Spleen (tissue), 11 donors: Measurements from ENCODE around the gene PRICKLE3. TPM values are rescaled to one million over a fixed set of nuclear protein-coding genes. Genes with fewer than 3 reads are reported as not detected.

Experiments used
- DNase-seq: peaks from one replicate; pipeline ENCODE4 v3.0.0-alpha.2; 2020
- H3K27ac ChIP-seq, 8 donors: fragments of 200-600 bp; sonication (generic) in 7 of 8; 1 replicate in 4 of 8; 2 replicates in 4 of 8; pipeline versions ENCODE4 v1.5.0 to v1.8.0; 2016 to 2021; ENCODE audit warnings: inconsistent platforms in 4 of 8, mild to moderate bottlenecking in 4 of 8, moderate library complexity in 1 of 8
- H3K27me3 ChIP-seq, 7 donors: fragments of 200-600 bp; sonication (generic) in 6 of 7; replicated peaks in 1 of 7; 1 replicate in 4 of 7; 2 replicates in 3 of 7; pipeline versions ENCODE4 v1.5.0 to v1.8.0; 2016 to 2021; ENCODE audit warnings: inconsistent platforms in 3 of 7, mild to moderate bottlenecking in 1 of 7
- H3K36me3 ChIP-seq, 6 donors: fragments of 200-600 bp; sonication (generic) in 5 of 6; 1 replicate in 4 of 6; 2 replicates in 2 of 6; pipeline versions ENCODE4 v1.5.0 to v1.8.0; 2016 to 2021; ENCODE audit warnings: inconsistent platforms in 2 of 6
- H3K4me1 ChIP-seq, 6 donors: fragments of 200-600 bp; sonication (generic) in 5 of 6; 1 replicate in 3 of 6; 2 replicates in 3 of 6; pipeline versions ENCODE4 v1.5.0 to v1.8.0; 2016 to 2021; ENCODE audit warnings: inconsistent platforms in 3 of 6
- H3K4me3 ChIP-seq, 8 donors: fragments of 200-600 bp; sonication (generic) in 7 of 8; 1 replicate in 4 of 8; 2 replicates in 4 of 8; pipeline versions ENCODE4 v1.5.0 to v1.8.0; 2016 to 2021; ENCODE audit warnings: inconsistent platforms in 4 of 8, mild to moderate bottlenecking in 4 of 8, moderate library complexity in 2 of 8
- H3K9me3 ChIP-seq, 8 donors: fragments of 200-600 bp; sonication (generic) in 7 of 8; 1 replicate in 4 of 8; 2 replicates in 4 of 8; pipeline versions ENCODE4 v1.5.0 to v1.8.0; 2016 to 2021; ENCODE audit warnings: inconsistent platforms in 4 of 8
- CTCF ChIP-seq, 11 experiments: fragments of 200-600 bp in 7 of 11; fragments of 450-650 bp in 4 of 11; sonication (generic) in 4 of 11; IDR thresholded peaks in 8 of 11; conservative IDR thresholded peaks in 3 of 11; 1 replicate in 7 of 11; 2 replicates in 4 of 11; pipeline versions ENCODE4 v1.4.0 to v1.8.0; 2016 to 2021; ENCODE audit warnings: antibody characterized with exemption in 11 of 11, inconsistent platforms in 4 of 11, mild to moderate bottlenecking in 1 of 11
- POLR2A ChIP-seq, 3 donors: fragments of 450-650 bp; IDR thresholded peaks; one replicate each; pipeline ENCODE4 v1.5.1; 2017; ENCODE audit warnings: antibody characterized with exemption in 3 of 3, mild to moderate bottlenecking in 1 of 3
- POLR2AphosphoS5 ChIP-seq, 3 donors: sonication (generic); formaldehyde crosslinking; IDR thresholded peaks; one replicate each; pipeline ENCODE4 v1.5.1; 2017; ENCODE audit warnings: antibody characterized with exemption in 3 of 3
- WGBS, 5 donors: extraction: QIAGEN DNeasy Blood & Tissue Kit in 3 of 5; methylation state at CpG; one replicate each; pipeline versions ENCODE4 v1.1.5 to v1.1.7; 2013 to 2018; 5-methylcytosine and 5-hydroxymethylcytosine counted together
- intact Hi-C: fragments of 100-400 bp; cut with DNase I; formaldehyde crosslinking; loops from one replicate; pipeline ENCODE4 v1.15.0; 2023; ENCODE audit warnings: low total_unique reads
- polyA plus RNA-seq, 3 donors: library from polyadenylated mRNA; stranded (reverse); fragments of 200-250 nt; gene quantifications; one replicate each; pipeline ENCODE4 v1.2.1, GENCODE V29; 2013
- total RNA-seq, 7 donors: library from RNA; depleted of rRNA in 3 of 7; stranded (reverse); fragments of >200 nt in 3 of 7; fragmentation: NEBNext Ultra II Directional in 4 of 7; extraction: Animal tissue kit (Norgen Biotek cat#: 25700) in 4 of 7; gene quantifications; one replicate each; pipeline versions ENCODE4 v1.1.0 to v1.2.1, GENCODE V29; 2016 to 2021
- donor health status: healthy with polysubstance abuse.
- donor health status: DM: no; HTN: no; CAD: no; lungs with moderate emphysema.
- donor health status: DM: no; HTN: no; CAD: no.
- donor health status: Bipolar disorder and iron deficiency.
- donor health status: healthy.
- donor health status: DM: no; HTN: no; CAD: no.
- donor health status: DM: yes; HTN: yes; CAD: no.

The PRICKLE3 gene
- total and polyA plus RNA-seq, 10 donors: 3.2 to 29.0 (median 13.5) TPM

- Histone ChIP-seq H3K36me3 (no peaks in the 10 kb centered on the region), H3K27me3 (no peaks in the 10 kb centered on the region), H3K4me1 (peaks cover 0 to 35% (median 14%) of the 10 kb centered on the region in 6 donors), H3K4me3 (no peak overlapping the region), H3K9me3 (no peaks in the 10 kb centered on the region), H3K27ac (no peak overlapping the region)
- no peak for DNase-seq
- 30 to 80% (median 73%) methylated on average over 1 to 2 of the region's 2 CpGs for WGBS, 5 donors
- no peak for TF ChIP-seq POLR2A (IDR thresholded peaks at IDR 0.05)
- TF ChIP-seq CTCF (IDR thresholded peaks at IDR 0.05 in 8 of 11, conservative IDR thresholded peaks at IDR 0.05 in 3 of 11): no peak
- TF ChIP-seq POLR2AphosphoS5 (IDR thresholded peaks at IDR 0.05): no peak
- intact Hi-C loops: no loop called here
These were observed 7.4 kb upstream of the PRICKLE3 start for GRCh38 chrX:49193542-49193964.

GRCh38 chrX:49192722-49193328 is 6.7 kb upstream of the PRICKLE3 start:
- H3K4me1 ChIP-seq: peaks cover 0 to 35% (median 14%) of the 10 kb centered on the region in 6 donors
- DNase-seq: no peak

GRCh38 chrX:49191574-49192011 is 5.4 kb upstream of the PRICKLE3 start:
- no peaks in the 10 kb centered on the region for H3K9me3 ChIP-seq
- 1 to 50% (median 6%) methylated on average over 8 to 34 of the region's 34 CpGs for WGBS, 5 donors
- no peaks in the 10 kb centered on the region for H3K36me3 ChIP-seq
- TF ChIP-seq CTCF (IDR thresholded peaks at IDR 0.05 in 8 of 11, conservative IDR thresholded peaks at IDR 0.05 in 3 of 11): peak in 1 of 11 experiments; percentile 23
- no peak for TF ChIP-seq POLR2A (IDR thresholded peaks at IDR 0.05)
- no peak for TF ChIP-seq POLR2AphosphoS5 (IDR thresholded peaks at IDR 0.05)
- H3K27me3 ChIP-seq: no peaks in the 10 kb centered on the region
- no peak for DNase-seq
- intact Hi-C loops: no loop called here
- peak overlapping the region; percentile 43 to 80 (median 55) for H3K4me3 ChIP-seq
- peak overlapping the region; percentile 69 to 94 (median 90) for H3K27ac ChIP-seq
- peaks cover 0 to 38% (median 14%) of the 10 kb centered on the region in 6 donors for H3K4me1 ChIP-seq

More at GRCh38 chrX:49192722-49193328, 6.7 kb upstream of the PRICKLE3 start:
- TF ChIP-seq POLR2A (IDR thresholded peaks at IDR 0.05) (no peak), CTCF (IDR thresholded peaks at IDR 0.05 in 8 of 11, conservative IDR thresholded peaks at IDR 0.05 in 3 of 11) (peak in 8 of 11 experiments; percentile 16 to 64 (median 56))
- no peaks in the 10 kb centered on the region for H3K27me3 ChIP-seq
- H3K36me3 ChIP-seq: no peaks in the 10 kb centered on the region
- H3K4me3 ChIP-seq: no peak overlapping the region
- 64 to 70% (median 68%) methylated on average over 10 of the region's 10 CpGs for WGBS, 5 donors
- no peaks in the 10 kb centered on the region for H3K9me3 ChIP-seq
- intact Hi-C loops: no loop called here
- H3K27ac ChIP-seq: peak overlapping the region in 1 of 8 donors; percentile 5

- Histone ChIP-seq H3K36me3 (no peaks in the 10 kb centered on the region), H3K27me3 (no peaks in the 10 kb centered on the region), H3K4me1 (peaks cover 0 to 41% (median 14%) of the 10 kb centered on the region in 6 donors), H3K27ac (peak overlapping the region; percentile 69 to 94 (median 90)), H3K9me3 (no peaks in the 10 kb centered on the region), H3K4me3 (peak overlapping the region; percentile 43 to 80 (median 55))
- TF ChIP-seq CTCF (IDR thresholded peaks at IDR 0.05 in 8 of 11, conservative IDR thresholded peaks at IDR 0.05 in 3 of 11) (peak in 2 of 11 experiments; percentile 24 to 29), POLR2A (IDR thresholded peaks at IDR 0.05) (peak in 1 of 3 donors; percentile 64), POLR2AphosphoS5 (IDR thresholded peaks at IDR 0.05) (peak; percentile 90 to 95 (median 91))
- peak; percentile 94 for DNase-seq
- WGBS, 5 donors: 0 to 42% (median 1%) methylated on average over 22 to 32 of the region's 32 CpGs
- intact Hi-C loops: no loop called here
These were observed 4.8 kb upstream of the PRICKLE3 start for GRCh38 chrX:49190821-49191573.
